CD4-positive, alpha-beta T cell treated with Interleukin-10 for 1 hour (primary cell): ENCODE data around the gene GPR34.
"Not testable (repeated sequence)": the region's sequence is repeated elsewhere in the genome, so short reads cannot be mapped to it uniquely, and the experiment has no call there.

Source experiments
- DNase-seq: peaks from one replicate; pipeline ENCODE4 v3.0.0-alpha.2; 2020

GPR34 gene

GRCh38 chrX:41703574-41704029, 14.8 kb downstream of the GPR34 start:
- DNase-seq: no peak

DNA sequence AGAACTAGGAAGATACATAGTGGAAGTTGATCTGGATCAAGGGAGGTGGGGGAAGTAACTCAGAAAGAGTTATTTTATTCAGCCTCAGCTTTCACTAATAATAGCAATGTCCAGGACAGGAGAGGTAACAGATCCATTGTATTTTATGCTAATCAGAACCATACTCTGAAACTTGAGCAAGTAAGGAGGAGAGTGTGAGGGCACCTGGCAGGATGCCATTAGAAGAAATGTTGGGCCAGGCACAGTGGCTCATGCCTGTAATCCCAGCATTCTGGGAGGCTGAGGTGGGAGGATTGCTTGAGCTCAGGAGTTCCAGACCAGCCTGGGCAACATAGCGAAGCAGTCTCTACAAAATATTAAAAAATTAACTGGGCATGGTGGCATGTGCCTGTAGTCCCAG, 16.3 kb downstream of the GPR34 start:
- no peak for DNase-seq

DNA sequence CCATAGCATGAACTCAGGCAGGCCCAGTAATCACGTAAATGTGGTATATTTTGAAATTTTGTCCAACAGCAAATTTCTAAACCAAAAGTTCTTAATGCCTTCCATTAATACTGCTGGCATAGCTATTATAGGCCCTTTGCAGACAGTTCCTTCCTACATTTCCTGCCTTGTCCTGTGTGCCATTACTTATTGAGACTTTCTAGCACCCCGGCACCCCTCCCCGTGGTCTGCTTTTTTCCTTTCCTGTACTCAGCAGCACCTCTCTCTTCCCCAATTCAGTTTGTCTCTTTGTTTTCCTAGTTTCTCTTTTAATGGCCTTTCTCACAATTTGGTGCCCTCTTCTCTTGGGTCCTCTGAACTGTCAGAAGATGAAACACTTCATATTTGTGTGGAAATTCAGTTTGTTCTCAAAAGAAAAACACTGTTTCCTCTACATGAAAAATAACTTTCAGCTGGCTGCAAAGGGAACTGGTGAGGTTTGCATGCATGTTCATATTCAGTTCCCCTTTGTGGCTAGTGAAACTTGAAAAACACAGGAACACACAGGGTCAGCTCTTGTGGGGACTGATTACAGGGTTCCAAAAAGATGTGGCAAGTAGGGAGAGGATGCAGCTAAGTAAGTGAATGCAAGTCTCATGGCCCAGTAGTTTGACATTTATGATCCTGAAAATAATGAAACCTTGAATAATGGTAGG, 17.1 kb downstream of the GPR34 start:
- DNase-seq: no peak

DNA sequence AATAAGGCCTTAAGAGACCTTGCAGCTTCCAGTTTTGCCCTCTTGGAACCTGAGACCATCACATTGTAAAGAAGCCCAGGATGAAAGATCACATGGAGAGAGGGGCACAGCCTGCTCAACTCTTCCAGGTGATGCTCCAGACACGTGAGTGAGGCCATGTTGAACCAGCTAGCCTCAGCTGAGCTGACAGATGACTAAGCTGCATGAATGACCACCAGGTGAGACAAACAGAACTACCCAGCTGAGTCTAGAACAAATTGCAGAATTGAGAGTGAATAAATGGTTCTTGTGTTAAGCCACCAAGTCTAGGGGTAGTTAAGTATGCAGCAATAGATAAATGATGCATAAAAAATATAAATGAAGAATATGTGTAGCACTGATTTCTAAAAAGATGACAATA, 18.4 kb downstream of the GPR34 start:
- DNase-seq: no peak

DNA sequence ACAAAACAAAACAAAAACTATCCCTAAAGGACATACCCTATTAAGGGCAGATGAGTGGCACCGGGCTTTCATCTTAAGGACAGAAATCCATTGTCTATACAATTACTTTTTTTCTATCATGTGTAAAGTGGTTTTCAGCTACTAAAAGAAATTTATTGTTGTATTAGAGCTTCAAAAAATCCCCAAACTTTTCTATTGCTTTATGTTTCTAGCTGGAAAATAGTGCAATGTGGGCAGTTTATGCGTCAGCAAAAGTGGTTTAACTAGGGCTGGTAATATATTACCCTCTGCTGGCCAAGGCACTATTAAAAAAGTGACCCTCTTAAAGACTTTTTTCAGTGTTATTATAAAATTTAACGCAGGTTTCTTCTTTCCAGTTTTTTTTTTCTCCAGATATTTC, 19.7 kb downstream of the GPR34 start:
- DNase-seq: no peak

GRCh38 chrX:41711021-41711667, 22.4 kb downstream of the GPR34 start:
- no peak for DNase-seq

DNA sequence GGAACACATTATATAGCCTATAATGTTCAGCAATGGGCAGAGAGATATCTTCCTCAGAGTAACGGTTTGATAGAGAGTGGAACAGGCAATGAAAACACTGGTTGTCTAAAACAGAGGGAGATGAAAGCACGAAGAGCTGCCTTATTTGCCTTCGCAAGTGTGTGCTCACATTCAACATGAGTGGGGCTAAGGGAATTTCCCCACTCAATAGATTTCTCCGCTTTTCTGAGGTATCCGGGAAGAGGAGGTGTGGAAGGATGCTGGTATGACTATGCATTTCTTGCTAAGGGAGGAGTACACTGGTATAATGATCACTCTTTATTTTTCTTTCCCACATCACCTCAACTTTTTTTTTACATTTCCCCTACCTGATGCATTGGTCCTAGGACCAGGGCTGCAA, 27.4 kb downstream of the GPR34 start:
- no peak for DNase-seq

- DNase-seq: no peak
Observed at GRCh38 chrX:41716767-41717473, 28.1 kb downstream of the GPR34 start.

DNA sequence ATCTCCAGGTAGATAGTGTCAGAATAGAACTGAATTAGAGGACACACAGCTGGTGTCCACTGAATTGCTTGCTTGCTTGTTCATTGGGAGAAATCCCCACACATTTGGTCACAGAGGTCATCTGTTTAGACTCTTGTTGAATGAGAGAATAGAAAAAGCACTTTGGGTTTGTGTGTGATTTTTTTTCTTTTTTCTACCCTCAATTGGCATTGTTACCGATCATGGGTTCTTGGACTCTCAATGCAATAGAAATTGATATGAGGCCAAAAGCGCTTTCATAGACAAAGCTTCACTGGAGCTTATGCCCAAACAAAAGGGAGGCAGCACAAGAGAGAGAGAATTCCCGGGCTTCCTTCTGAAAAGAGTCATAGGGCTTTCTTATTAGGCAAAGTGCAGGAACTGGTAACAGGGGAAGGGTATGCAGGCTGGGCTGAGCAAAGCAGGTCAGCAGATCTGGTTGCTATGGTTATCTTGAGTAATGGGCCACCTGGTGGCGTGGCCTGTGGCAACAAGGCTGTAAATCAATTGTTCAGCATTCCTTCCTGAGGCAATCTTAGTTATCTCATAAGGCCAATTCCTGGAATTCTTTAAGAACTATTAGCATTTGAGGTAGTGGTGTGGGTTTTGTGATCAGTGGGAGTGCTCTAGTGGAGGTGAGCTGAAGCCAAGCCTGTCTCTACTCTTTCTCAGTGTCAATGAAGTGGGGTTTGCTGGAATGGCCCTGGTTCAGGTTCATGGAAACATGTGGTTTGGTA, 29.9 kb downstream of the GPR34 start:
- DNase-seq: no peak

GRCh38 chrX:41719610-41720009, 30.8 kb downstream of the GPR34 start:
- DNase-seq: not testable (repeated sequence)

- DNase-seq: peak; percentile 51
Observed at GRCh38 chrX:41720125-41720779, 31.5 kb downstream of the GPR34 start.

- no peak for DNase-seq
Observed at GRCh38 chrX:41721590-41721989, 32.8 kb downstream of the GPR34 start.

DNA sequence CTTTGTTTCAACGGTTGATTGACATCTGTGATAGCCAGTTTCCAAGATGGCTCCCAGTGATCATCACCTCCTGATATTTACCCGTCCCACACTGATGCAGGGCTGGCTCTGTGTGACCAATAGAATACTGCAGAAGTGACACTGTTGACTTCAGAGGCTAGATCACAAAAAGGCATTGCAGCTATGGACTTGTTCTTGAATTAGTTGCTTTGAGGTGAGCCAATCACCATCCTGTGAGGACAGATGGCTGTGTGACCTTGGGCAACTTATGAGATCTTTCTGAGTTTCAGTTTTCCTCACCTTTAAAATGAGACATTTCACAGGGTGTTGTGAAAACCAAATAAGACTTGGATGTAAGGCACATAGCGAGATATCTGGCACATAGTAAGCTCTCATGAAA, 33.4 kb downstream of the GPR34 start:
- DNase-seq: no peak

DNA sequence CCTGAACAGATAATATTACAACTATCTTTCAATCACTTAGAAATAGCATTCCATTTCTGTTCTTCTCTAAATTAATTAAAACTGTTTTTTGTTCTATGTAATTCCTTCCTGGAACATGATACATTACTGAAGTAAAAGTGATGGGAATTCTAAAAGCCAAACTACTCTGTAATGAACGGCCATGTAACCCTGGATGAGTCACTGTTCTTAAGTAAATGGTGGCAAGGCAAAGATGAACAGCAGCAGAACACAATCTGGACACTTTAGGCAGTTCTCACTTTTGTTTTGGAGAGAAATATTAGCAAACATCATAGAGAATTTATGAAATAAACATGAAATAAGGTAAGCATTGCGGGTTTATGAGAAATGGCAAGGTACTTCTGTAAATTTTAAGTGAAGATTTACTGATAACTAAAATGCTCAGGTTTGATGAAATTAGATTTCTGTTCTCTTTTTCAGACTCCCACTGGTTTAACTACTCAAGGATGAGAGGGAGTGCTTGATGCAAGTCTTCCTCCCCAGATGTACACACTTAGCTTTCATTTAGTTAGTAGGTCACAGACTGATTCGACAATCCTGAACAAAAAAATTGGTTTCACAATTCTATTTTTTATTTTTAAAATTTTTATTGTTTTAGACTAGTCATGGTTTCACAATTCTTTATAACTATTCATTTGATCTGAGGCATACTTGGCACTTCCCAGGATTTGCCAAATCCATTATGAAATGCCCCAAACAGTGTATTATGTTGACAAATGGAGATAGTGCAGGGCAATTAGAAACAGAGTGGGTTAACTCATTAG, 34.2 kb downstream of the GPR34 start:
- no peak for DNase-seq

DNA sequence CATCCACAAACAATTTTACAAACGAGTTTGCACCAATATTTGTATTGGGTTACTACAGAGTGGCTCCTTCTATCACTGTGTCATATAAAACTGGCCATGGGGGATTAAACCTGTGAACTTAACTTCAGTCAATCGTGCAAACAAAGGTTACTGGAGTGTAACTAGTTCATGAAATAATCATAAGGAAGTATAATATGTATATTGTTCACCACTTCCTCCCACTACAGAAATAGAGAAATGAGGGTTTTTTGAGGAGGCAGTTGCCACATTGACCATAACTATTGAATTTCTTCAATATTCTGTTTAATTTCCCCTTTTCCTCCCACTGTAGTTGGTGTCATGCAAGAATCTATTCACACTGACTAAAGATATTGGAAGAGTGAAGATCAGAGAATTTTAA, 35.1 kb downstream of the GPR34 start, which contains the start of gene GPR82:
GPR82 (plus strand) TSS at position 356 of the 400 bp plus-strand sequence. CDS start 2,846 bp downstream, outside the sequence.
- DNase-seq: no peak

DNA sequence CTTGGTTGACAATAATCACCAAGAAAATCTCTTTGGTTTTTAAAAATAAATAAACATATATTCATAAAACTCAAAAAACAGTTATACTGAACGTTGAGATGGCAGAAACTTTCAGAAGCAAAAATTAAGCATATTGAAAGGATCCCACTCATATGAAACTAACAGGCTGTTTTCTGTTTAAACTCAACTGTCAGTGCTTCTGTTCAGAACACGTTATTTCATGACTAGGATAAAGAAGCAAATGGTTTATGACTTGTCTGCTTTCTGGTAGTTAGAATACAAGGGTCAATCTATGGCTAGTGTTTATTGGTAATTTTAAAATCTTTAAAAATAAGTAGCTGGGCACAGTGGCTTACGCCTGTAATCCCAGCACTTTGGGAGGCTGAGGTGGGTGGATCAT, 39.4 kb downstream of the GPR34 start:
- DNase-seq: no peak

DNA sequence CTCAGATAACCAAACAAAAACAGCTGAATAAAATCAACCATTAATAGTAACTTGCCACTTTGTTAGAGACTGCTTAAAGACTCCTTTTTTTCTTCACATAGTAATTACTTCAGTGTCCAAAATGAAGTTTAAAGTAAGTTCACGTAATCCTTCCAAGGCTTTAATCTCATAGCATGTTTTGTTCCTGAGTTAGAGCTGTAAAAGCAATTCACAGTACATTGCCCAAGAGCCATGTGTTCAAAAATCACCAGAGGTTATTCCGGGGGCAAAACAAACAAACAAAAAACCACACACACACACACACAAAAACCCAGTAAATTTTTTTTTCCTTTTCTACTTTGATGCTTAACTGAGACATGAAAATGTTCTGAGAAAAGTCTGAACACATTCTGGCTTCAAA, 41.3 kb downstream of the GPR34 start:
- DNase-seq: no peak

- DNase-seq: no peak
Observed at GRCh38 chrX:41732260-41732659, 43.5 kb downstream of the GPR34 start.

DNA sequence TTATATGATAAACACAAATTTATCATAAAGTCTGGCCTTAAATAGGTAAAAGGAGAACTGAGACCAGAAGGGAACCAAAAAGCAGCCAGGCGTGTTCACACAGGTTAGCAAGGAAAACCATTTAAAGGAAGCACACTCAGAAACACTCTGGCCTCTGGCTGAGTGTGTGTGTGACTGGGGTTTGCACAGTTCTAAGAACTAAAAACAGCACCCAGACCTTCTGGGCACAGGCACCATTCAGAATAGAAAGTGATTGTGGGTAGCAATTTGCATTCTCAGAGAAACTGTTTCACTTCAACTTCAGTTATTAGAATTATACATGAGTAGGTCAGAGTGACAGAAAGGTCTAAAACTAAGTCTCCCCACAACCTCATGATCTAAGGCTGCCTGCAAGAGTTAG, 45.2 kb downstream of the GPR34 start:
- peak; percentile 11 for DNase-seq

- DNase-seq: peak; percentile 9
Observed at GRCh38 chrX:41734530-41734929, 45.8 kb downstream of the GPR34 start.

GRCh38 chrX:41737065-41737464, 48.3 kb downstream of the GPR34 start:
- peak; percentile 19 for DNase-seq

GRCh38 chrX:41739871-41740270, 51.1 kb downstream of the GPR34 start:
- no peak for DNase-seq
